HCT116 (cell line): Measurements from ENCODE around the gene BRSK2. TPM values are rescaled to one million over a fixed set of nuclear protein-coding genes. Genes with fewer than 3 reads are reported as not detected.

Experiments
- ATAC-seq: fragments of 200-7000 bp; cut with Tn5 transposase; 2 replicates; pipeline ENCODE4 v1.9.1; 2020; ENCODE audit warnings: mild to moderate bottlenecking, moderate library complexity
- BruUV-seq: library from RNA; stranded (reverse); fragments of 400-500 nt; replicated peaks from 2 replicates; lab custom pipeline; 2021; lab: Mats Ljungman, UMichigan
- CTCF ChIA-PET: fragments of 300-600 bp; sonication (Branson Sonifier 250); formaldehyde crosslinking; loops from one replicate; lab custom pipeline; 2021; ENCODE audit warnings: antibody characterized with exemption; lab: Charles Lee
- POLR2A ChIA-PET: fragments of 300-600, 350-600 bp; sonication (Branson Sonifier 250); formaldehyde crosslinking; loops from one replicate; lab custom pipeline; 2021; ENCODE audit warnings: antibody characterized with exemption; lab: Charles Lee
- RAD21 ChIA-PET, 2 experiments: fragments of 300-600 bp; sonication (Branson Sonifier 250); formaldehyde crosslinking; loops; one replicate each; lab custom pipeline; 2023; ENCODE audit warnings: low total read pairs in 2 of 2; ENCODE audit not compliant: uncharacterized antibody in 2 of 2, unreplicated experiment in 2 of 2, low non-redundant PET in 1 of 2; lab: Charles Lee
- DNase-seq: peaks from one replicate; pipeline ENCODE4 v3.0.0-alpha.2; 2010; ENCODE audit warnings: low read depth, low spot score
- H2AFZ ChIP-seq: fragments of 200-600 bp; shearing (Covaris generic), sonication (generic); 2 replicates; pipeline ENCODE4 v1.6.1; 2017; ENCODE audit warnings: low read depth, mixed run types, mixed read lengths, antibody characterized with exemption, low read length; ENCODE audit not compliant: poor library complexity, severe bottlenecking
- H3K27ac ChIP-seq: 2 replicates; pipeline ENCODE4 v1.5.1; 2012; ENCODE audit warnings: low read depth, low read length
- H3K27me3 ChIP-seq: fragments of 200-600 bp; sonication (generic); 2 replicates; pipeline ENCODE4 v1.6.1; 2016; ENCODE audit warnings: mixed run types, low read length, mixed read lengths; ENCODE audit not compliant: insufficient read depth
- H3K36me3 ChIP-seq, 2 experiments: fragments of 200-500 bp in 1 of 2; fragments of 200-600 bp in 1 of 2; sonication (Bioruptor generic) in 1 of 2; sonication (generic) in 1 of 2; 2 replicates each; pipeline versions ENCODE4 v1.5.1 to v1.6.1; 2014 to 2016; ENCODE audit warnings: low read length in 2 of 2, inconsistent platforms in 1 of 2, mixed read lengths in 1 of 2, mixed run types in 1 of 2; ENCODE audit not compliant: insufficient read depth in 2 of 2, control insufficient read depth in 1 of 2
- H3K4me1 ChIP-seq, 2 experiments: fragments of 200-600 bp in 1 of 2; sonication (generic) in 1 of 2; 2 replicates each; pipeline versions ENCODE4 v1.5.1 to v1.6.1; 2012 to 2017; ENCODE audit warnings: low read length in 2 of 2, inconsistent platforms in 1 of 2, mild to moderate bottlenecking in 1 of 2, mixed read lengths in 1 of 2, mixed run types in 1 of 2, moderate library complexity in 1 of 2; ENCODE audit not compliant: insufficient read depth in 2 of 2, control insufficient read depth in 1 of 2
- H3K4me2 ChIP-seq: fragments of 200-600 bp; sonication (generic); 2 replicates; pipeline ENCODE4 v1.6.1; 2017; ENCODE audit warnings: mixed run types, low read length, mixed read lengths
- H3K4me3 ChIP-seq, 2 experiments: fragments of 200-600 bp in 1 of 2; sonication (generic) in 1 of 2; replicated peaks in 1 of 2; 2 replicates each; pipeline ENCODE4 v1.5.1; 2011 to 2016; ENCODE audit warnings: low read length in 2 of 2, control low read depth in 1 of 2, low read depth in 1 of 2, mild to moderate bottlenecking in 1 of 2, mixed read lengths in 1 of 2, mixed run types in 1 of 2
- H3K79me2 ChIP-seq: fragments of 200-600 bp; sonication (generic); 2 replicates; pipeline ENCODE4 v1.6.1; 2017; ENCODE audit warnings: mild to moderate bottlenecking, mixed run types, low read length, moderate library complexity, mixed read lengths; ENCODE audit not compliant: insufficient read depth
- H3K9ac ChIP-seq: fragments of 200-600 bp; sonication (generic); 2 replicates; pipeline ENCODE4 v1.6.1; 2016; ENCODE audit warnings: low read length, mixed read lengths
- H3K9me2 ChIP-seq: fragments of 200-600 bp; sonication (generic), shearing (Covaris generic); 2 replicates; pipeline ENCODE4 v1.6.1; 2017; ENCODE audit warnings: mixed run types, mild to moderate bottlenecking, moderate library complexity; ENCODE audit not compliant: insufficient read depth
- H3K9me3 ChIP-seq, 2 experiments: fragments of 200-500 bp in 1 of 2; fragments of 200-600 bp in 1 of 2; sonication (Bioruptor generic) in 1 of 2; sonication (generic) in 1 of 2; 2 replicates each; pipeline ENCODE4 v1.6.1; 2014 to 2017; ENCODE audit warnings: low read length in 2 of 2, mixed read lengths in 2 of 2, inconsistent platforms in 1 of 2, low read depth in 1 of 2, mild to moderate bottlenecking in 1 of 2, mixed run types in 1 of 2, moderate library complexity in 1 of 2; ENCODE audit not compliant: control insufficient read depth in 1 of 2, insufficient read depth in 1 of 2
- H4K20me1 ChIP-seq: fragments of 200-600 bp; sonication (generic), shearing (Covaris generic); 2 replicates; pipeline ENCODE4 v1.6.1; 2017; ENCODE audit warnings: mixed run types, mild to moderate bottlenecking, moderate library complexity; ENCODE audit not compliant: insufficient read depth
- CBX3 ChIP-seq: IDR thresholded peaks from 2 replicates; pipeline ENCODE4 v1.6.1; 2012; ENCODE audit warnings: low read depth
- EGR1 ChIP-seq: IDR thresholded peaks from 2 replicates; pipeline ENCODE4 v1.6.1; 2012; ENCODE audit warnings: low read depth
- ELF1 ChIP-seq: IDR thresholded peaks from 2 replicates; pipeline ENCODE4 v1.6.1; 2012; ENCODE audit warnings: low read depth, borderline replicate concordance
- EZH2 ChIP-seq: fragments of 200-600 bp; sonication (generic); IDR thresholded peaks from 2 replicates; pipeline ENCODE4 v1.6.1; 2017; ENCODE audit warnings: antibody characterized with exemption, mixed run types
- EZH2phosphoT487 ChIP-seq: fragments of 200-600 bp; IDR thresholded peaks from 2 replicates; pipeline ENCODE4 v1.6.1; 2018; ENCODE audit warnings: antibody characterized with exemption, borderline replicate concordance
- FOSL1 ChIP-seq: IDR thresholded peaks from 2 replicates; pipeline ENCODE4 v1.6.1; 2012; ENCODE audit warnings: low read depth
- JUND ChIP-seq: IDR thresholded peaks from 2 replicates; pipeline ENCODE4 v1.6.1; 2012
- POLR2A ChIP-seq: IDR thresholded peaks from 2 replicates; pipeline ENCODE4 v1.7.0; 2011; ENCODE audit warnings: borderline replicate concordance; ENCODE audit not compliant: insufficient read depth, insufficient read length; ENCODE audit errors: extremely low read depth
- POLR2AphosphoS5 ChIP-seq: IDR thresholded peaks from 2 replicates; pipeline ENCODE4 v1.6.1; 2011; ENCODE audit warnings: mild to moderate bottlenecking, low read depth, low read length, moderate library complexity
- SIN3A ChIP-seq: IDR thresholded peaks from 2 replicates; pipeline ENCODE4 v1.6.1; 2012; ENCODE audit warnings: low read depth
- SP1 ChIP-seq: IDR thresholded peaks from 2 replicates; pipeline ENCODE4 v1.6.1; 2012; ENCODE audit warnings: low read depth
- SRF ChIP-seq: IDR thresholded peaks from 2 replicates; pipeline ENCODE4 v1.6.1; 2012; ENCODE audit warnings: low read depth
- TCF7L2 ChIP-seq: IDR thresholded peaks from 2 replicates; pipeline ENCODE4 v1.7.0; 2011; ENCODE audit warnings: borderline replicate concordance, inconsistent platforms; ENCODE audit not compliant: insufficient read depth, insufficient read length; ENCODE audit errors: extremely low read depth
- YY1 ChIP-seq: IDR thresholded peaks from 2 replicates; pipeline ENCODE4 v1.6.1; 2011; ENCODE audit warnings: low read length, low read depth, moderate library complexity, mild to moderate bottlenecking; ENCODE audit not compliant: insufficient replicate concordance; ENCODE audit errors: extremely low read depth
- ZFX ChIP-seq: fragments of 450-650 bp; IDR thresholded peaks from 2 replicates; pipeline ENCODE4 v1.6.1; 2017
- ZNF274 ChIP-seq: fragments of 200-500 bp; sonication (Bioruptor generic); IDR thresholded peaks from 2 replicates; pipeline ENCODE4 v1.6.1; 2014; ENCODE audit warnings: mild to moderate bottlenecking, low read depth, low read length, inconsistent platforms
- intact Hi-C: fragments of 100-400 bp; cut with micrococcal nuclease; formaldehyde crosslinking; loops from 2 replicates; pipeline ENCODE4 v1.10.0; 2022
- total RNA-seq: library from RNA; stranded (reverse); gene quantifications from one replicate; pipeline ENCODE4 v1.2.1, GENCODE V29; 2021; ENCODE audit not compliant: unreplicated experiment
- TF ChIP-seq, protein P1 (sequence below), 3 experiments: fragments of 200-600 bp in 1 of 3; sonication (generic) in 1 of 3; IDR thresholded peaks in 2 of 3; conservative IDR thresholded peaks in 1 of 3; 2 replicates each; pipeline ENCODE4 v1.5.1; 2012 to 2017; ENCODE audit warnings: low read depth in 2 of 3, low read length in 2 of 3, antibody characterized with exemption in 1 of 3, borderline replicate concordance in 1 of 3, control low read depth in 1 of 3, mild to moderate bottlenecking in 1 of 3, mixed read lengths in 1 of 3, mixed run types in 1 of 3, moderate library complexity in 1 of 3; ENCODE audit not compliant: insufficient read depth in 1 of 3
- TF ChIP-seq, protein P2 (sequence below): IDR thresholded peaks from 2 replicates; pipeline ENCODE4 v1.6.1; 2012
- TF ChIP-seq, protein P3 (sequence below): IDR thresholded peaks from 2 replicates; pipeline ENCODE4 v1.6.1; 2012
- TF ChIP-seq, protein P4 (sequence below): IDR thresholded peaks from 2 replicates; pipeline ENCODE4 v1.6.1; 2011; ENCODE audit warnings: mild to moderate bottlenecking, low read length, moderate library complexity; ENCODE audit not compliant: insufficient replicate concordance; ENCODE audit errors: extremely low read depth

The BRSK2 gene
- total RNA-seq, 1 experiment from 2014 or later, result 14.0 TPM

DNA sequence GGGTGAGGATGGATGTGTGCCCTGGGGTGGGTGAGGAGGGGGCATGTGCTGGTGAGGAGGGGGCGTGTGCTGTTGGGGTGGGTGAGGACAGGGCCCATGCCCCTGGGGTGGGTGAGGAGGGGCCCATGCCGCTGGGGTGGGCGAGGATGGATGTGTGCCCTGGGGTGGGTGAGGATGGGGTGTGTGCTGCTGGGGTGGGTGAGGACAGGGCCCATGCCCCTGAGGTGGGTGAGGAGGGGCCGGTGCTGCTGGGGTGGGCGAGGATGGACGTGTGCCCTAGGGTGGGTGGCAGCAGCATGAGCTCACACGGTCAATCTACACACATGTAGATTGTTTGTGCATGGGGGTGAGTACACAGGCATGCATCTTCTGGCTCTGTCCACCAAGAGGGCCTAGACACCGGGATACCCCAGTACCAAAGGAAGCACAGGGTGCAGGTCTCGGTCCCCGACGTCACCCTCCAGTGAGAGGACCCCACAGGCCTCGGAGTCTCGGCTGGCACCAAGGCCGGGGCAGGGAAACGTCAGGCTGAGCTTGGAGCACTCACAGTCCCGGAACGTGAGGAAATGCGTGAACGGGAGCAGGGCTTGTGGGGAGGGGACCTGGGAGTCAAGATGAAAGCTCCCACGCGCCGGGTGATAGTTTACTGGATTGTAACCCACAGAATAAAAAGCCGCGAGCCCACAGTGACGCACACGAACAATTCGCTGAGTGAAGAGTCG is 42.9 kb upstream of the BRSK2 start:
- Histone ChIP-seq H3K79me2 (no peaks in the 10 kb centered on the region), H3K9me2 (no peaks in the 10 kb centered on the region), H2AFZ (no peak overlapping the region), H3K27me3 (no peaks in the 10 kb centered on the region), H4K20me1 (no peaks in the 10 kb centered on the region), H3K4me2 (no peak overlapping the region), H3K4me3 (no peak overlapping the region), H3K9me3 (no peaks in the 10 kb centered on the region), H3K4me1 (peaks cover 0 to 3% of the 10 kb centered on the region in 2 experiments; a peak in 2 of 4 replicates), H3K9ac (no peak overlapping the region), H3K27ac (no peak overlapping the region), H3K36me3 (no peaks in the 10 kb centered on the region)
- ChIA-PET CTCF (no interaction called here), RAD21 (no interaction called here), POLR2A (no interaction called here)
- ATAC-seq (no peak), DNase-seq (no peak)
- TF ChIP-seq SRF (no peak), TCF7L2 (no peak), FOSL1 (no peak), EZH2phosphoT487 (no peak), JUND (no peak), POLR2AphosphoS5 (no peak), ELF1 (no peak), SIN3A (no peak), ZNF274 (no peak), SP1 (no peak), POLR2A (no peak), EGR1 (no peak), YY1 (no peak), CBX3 (no peak), ZFX (no peak), EZH2 (no peak)
- TF ChIP-seq, protein P1, sequence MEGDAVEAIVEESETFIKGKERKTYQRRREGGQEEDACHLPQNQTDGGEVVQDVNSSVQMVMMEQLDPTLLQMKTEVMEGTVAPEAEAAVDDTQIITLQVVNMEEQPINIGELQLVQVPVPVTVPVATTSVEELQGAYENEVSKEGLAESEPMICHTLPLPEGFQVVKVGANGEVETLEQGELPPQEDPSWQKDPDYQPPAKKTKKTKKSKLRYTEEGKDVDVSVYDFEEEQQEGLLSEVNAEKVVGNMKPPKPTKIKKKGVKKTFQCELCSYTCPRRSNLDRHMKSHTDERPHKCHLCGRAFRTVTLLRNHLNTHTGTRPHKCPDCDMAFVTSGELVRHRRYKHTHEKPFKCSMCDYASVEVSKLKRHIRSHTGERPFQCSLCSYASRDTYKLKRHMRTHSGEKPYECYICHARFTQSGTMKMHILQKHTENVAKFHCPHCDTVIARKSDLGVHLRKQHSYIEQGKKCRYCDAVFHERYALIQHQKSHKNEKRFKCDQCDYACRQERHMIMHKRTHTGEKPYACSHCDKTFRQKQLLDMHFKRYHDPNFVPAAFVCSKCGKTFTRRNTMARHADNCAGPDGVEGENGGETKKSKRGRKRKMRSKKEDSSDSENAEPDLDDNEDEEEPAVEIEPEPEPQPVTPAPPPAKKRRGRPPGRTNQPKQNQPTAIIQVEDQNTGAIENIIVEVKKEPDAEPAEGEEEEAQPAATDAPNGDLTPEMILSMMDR (IDR thresholded peaks at IDR 0.05 in 2 of 3, conservative IDR thresholded peaks at IDR 0.05 in 1 of 3; ENCODE audit: borderline replicate concordance in 1 of 3, insufficient read depth in 1 of 3, low read depth in 2 of 3, low read length in 2 of 3), result no peak
- TF ChIP-seq, protein P2, sequence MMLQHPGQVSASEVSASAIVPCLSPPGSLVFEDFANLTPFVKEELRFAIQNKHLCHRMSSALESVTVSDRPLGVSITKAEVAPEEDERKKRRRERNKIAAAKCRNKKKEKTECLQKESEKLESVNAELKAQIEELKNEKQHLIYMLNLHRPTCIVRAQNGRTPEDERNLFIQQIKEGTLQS, result no peak
- TF ChIP-seq, protein P3, sequence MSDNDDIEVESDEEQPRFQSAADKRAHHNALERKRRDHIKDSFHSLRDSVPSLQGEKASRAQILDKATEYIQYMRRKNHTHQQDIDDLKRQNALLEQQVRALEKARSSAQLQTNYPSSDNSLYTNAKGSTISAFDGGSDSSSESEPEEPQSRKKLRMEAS, result no peak
- TF ChIP-seq, protein P4, sequence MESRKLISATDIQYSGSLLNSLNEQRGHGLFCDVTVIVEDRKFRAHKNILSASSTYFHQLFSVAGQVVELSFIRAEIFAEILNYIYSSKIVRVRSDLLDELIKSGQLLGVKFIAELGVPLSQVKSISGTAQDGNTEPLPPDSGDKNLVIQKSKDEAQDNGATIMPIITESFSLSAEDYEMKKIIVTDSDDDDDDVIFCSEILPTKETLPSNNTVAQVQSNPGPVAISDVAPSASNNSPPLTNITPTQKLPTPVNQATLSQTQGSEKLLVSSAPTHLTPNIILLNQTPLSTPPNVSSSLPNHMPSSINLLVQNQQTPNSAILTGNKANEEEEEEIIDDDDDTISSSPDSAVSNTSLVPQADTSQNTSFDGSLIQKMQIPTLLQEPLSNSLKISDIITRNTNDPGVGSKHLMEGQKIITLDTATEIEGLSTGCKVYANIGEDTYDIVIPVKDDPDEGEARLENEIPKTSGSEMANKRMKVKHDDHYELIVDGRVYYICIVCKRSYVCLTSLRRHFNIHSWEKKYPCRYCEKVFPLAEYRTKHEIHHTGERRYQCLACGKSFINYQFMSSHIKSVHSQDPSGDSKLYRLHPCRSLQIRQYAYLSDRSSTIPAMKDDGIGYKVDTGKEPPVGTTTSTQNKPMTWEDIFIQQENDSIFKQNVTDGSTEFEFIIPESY, result no peak
- intact Hi-C loops, result no loop called here
- no TSS peak for BruUV-seq
